Endodermal cell (in vitro differentiated cells): ENCODE measurements around the gene FGF21. TPM values are rescaled to one million over a fixed set of nuclear protein-coding genes. Genes with fewer than 3 reads are reported as not detected.

Source experiments
- DNase-seq: peaks from one replicate; pipeline ENCODE4 v3.0.0-alpha.2; 2017
- H3K27ac ChIP-seq: 2 replicates; pipeline ENCODE4 v1.5.1; 2013; ENCODE audit warnings: mild to moderate bottlenecking, low read depth, low read length, moderate library complexity
- H3K27me3 ChIP-seq: 2 replicates; pipeline ENCODE4 v1.6.1; 2013; ENCODE audit warnings: mild to moderate bottlenecking, low read length, moderate library complexity; ENCODE audit not compliant: insufficient read depth, control insufficient read depth, poor library complexity, severe bottlenecking
- H3K36me3 ChIP-seq: 2 replicates; pipeline ENCODE4 v1.7.0; 2013; ENCODE audit warnings: mild to moderate bottlenecking, low read length, moderate library complexity; ENCODE audit not compliant: control insufficient read depth, insufficient read depth
- H3K4me1 ChIP-seq: one replicate; pipeline ENCODE4 v1.7.0; 2013; ENCODE audit warnings: low read length; ENCODE audit not compliant: control insufficient read depth, insufficient read depth
- H3K4me3 ChIP-seq: 2 replicates; pipeline ENCODE4 v1.5.1; 2013; ENCODE audit warnings: mild to moderate bottlenecking, low read length, moderate library complexity
- H3K9ac ChIP-seq: 2 replicates; pipeline ENCODE4 v1.6.1; 2013; ENCODE audit warnings: mild to moderate bottlenecking, low read length, moderate library complexity; ENCODE audit not compliant: poor library complexity, severe bottlenecking; ENCODE audit errors: extremely low read depth
- H3K9me3 ChIP-seq: 2 replicates; pipeline ENCODE4 v1.6.1; 2013; ENCODE audit warnings: mild to moderate bottlenecking, low read length, moderate library complexity; ENCODE audit not compliant: control insufficient read depth
- H3K27ac Mint-ChIP-seq: 2 replicates; pipeline ENCODE4 v1.8.0; 2020; ENCODE audit warnings: mixed read lengths
- H3K27me3 Mint-ChIP-seq: 2 replicates; pipeline ENCODE4 v1.8.0; 2021; ENCODE audit warnings: mild to moderate bottlenecking, mixed read lengths; ENCODE audit not compliant: insufficient read depth
- H3K36me3 Mint-ChIP-seq: 2 replicates; pipeline ENCODE4 v1.8.0; 2020; ENCODE audit warnings: low read depth, mixed read lengths
- H3K4me1 Mint-ChIP-seq: 2 replicates; pipeline ENCODE4 v1.8.0; 2020; ENCODE audit warnings: mixed read lengths
- H3K4me3 Mint-ChIP-seq: 2 replicates; pipeline ENCODE4 v1.8.0; 2020; ENCODE audit warnings: mild to moderate bottlenecking, moderate library complexity, mixed read lengths
- H3K9me3 Mint-ChIP-seq: 2 replicates; pipeline ENCODE4 v1.8.0; 2020; ENCODE audit warnings: mild to moderate bottlenecking, mixed read lengths
- CTCF ChIP-seq: fragments of 200-600 bp; sonication (generic); conservative IDR thresholded peaks from 2 replicates; pipeline ENCODE4 v1.5.0; 2021; ENCODE audit warnings: antibody characterized with exemption, mild to moderate bottlenecking
- WGBS, 2 experiments: methylation state at CpG; one replicate each; pipeline versions ENCODE4 v1.1.5 to v1.1.7; 2013; ENCODE audit warnings: missing lambda C conversion rate in 2 of 2, mixed read lengths in 1 of 2; ENCODE audit not compliant: insufficient coverage in 1 of 2, insufficient read length in 1 of 2; 5-methylcytosine and 5-hydroxymethylcytosine counted together
- total RNA-seq, 2 donors: library from RNA; stranded (reverse); fragmentation: NEBNext Ultra II Directional in 1 of 2; extraction: Animal tissue kit (Norgen Biotek cat#: 25700) in 1 of 2; gene quantifications; 2 replicates in 1 of 2; 3 replicates in 1 of 2; pipeline ENCODE4 v1.2.1, GENCODE V29; 2021

FGF21 gene
- total RNA-seq, 2 donors from 2014 or later, result not detected

- Histone ChIP-seq H3K36me3 (no peaks in the 10 kb centered on the region), H3K27ac (no peak overlapping the region), H3K9ac (peak overlapping the region; percentile 52), H3K27me3 (no peaks in the 10 kb centered on the region), H3K4me3 (peak overlapping the region; percentile 91), H3K9me3 (peaks cover 4% of the 10 kb centered on the region), H3K4me1 (no peaks in the 10 kb centered on the region)
- Mint-ChIP-seq H3K36me3 (peaks cover 8% of the 10 kb centered on the region), H3K4me3 (peak overlapping the region; percentile 75), H3K27me3 (peaks cover 7% of the 10 kb centered on the region), H3K4me1 (peaks cover 13% of the 10 kb centered on the region), H3K27ac (peak overlapping the region; percentile 55), H3K9me3 (peaks cover 7% of the 10 kb centered on the region)
- 4 to 7% methylated on average over 5 to 20 of the region's 25 CpGs for whole genome bisulfite sequencing, 2 experiments
- peak; percentile 69 for TF ChIP-seq CTCF
- DNase-seq, result peak; percentile 88
Observed at GRCh38 chr19:48713041-48713863, 42.1 kb upstream of the FGF21 start.

DNA sequence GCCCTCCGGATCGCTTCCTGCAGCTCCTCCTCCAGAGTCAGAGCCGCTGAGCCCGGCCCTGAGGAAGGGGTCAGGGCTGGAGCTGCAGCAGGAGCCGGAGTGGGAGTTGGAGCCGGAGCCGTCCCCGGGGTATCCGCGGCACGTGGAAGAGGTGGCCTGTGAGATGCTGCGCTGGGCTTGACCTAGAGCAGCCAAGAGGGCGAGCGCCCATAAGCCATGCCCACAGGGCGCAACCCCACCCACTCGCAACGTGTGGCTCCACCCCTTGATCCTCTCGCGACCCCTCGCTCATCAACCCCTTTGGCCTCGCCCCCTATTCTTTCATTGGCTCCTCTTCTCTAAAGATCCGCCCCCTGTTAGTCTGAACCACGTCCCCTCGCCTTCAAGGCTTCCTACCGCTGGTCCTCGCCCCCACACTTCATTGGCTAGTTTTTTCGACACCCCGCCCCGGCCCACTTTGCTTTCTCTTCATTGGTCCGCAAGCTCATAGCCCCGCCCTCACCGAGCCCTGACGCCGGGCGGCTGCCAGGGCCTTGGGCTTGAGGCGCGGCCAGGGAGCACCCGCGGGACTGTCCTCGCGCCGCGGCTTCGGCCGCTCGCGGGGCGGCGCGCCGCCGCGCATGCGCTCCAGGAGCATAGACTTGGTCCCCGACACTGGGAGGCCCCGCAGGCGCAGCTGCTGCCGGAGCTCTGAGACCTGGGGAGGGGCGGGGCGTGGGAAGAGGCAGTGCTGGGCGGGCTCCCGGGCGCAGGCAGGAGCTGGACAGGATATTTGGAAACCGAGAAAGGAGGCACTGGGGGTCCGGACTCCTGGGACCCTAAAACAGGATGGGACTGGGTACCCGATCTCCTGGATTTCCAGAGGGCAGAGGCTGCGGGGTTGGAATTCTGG, 41.2 kb upstream of the FGF21 start:
- no peak for TF ChIP-seq CTCF
- Mint-ChIP-seq H3K9me3 (peaks cover 7% of the 10 kb centered on the region), H3K4me3 (peak overlapping the region; percentile 75), H3K27me3 (peaks cover 5% of the 10 kb centered on the region), H3K4me1 (peaks cover 21% of the 10 kb centered on the region), H3K36me3 (peaks cover 8% of the 10 kb centered on the region), H3K27ac (peak overlapping the region; percentile 90)
- Histone ChIP-seq H3K9me3 (peaks cover 4% of the 10 kb centered on the region), H3K4me3 (peak overlapping the region; percentile 91), H3K36me3 (no peaks in the 10 kb centered on the region), H3K4me1 (no peaks in the 10 kb centered on the region), H3K9ac (peak overlapping the region; percentile 59), H3K27ac (peak overlapping the region; percentile 55), H3K27me3 (no peaks in the 10 kb centered on the region)
- 1 to 4% methylated on average over 18 to 67 of the region's 67 CpGs for WGBS, 2 experiments
- DNase-seq, result peak; percentile 100

DNA sequence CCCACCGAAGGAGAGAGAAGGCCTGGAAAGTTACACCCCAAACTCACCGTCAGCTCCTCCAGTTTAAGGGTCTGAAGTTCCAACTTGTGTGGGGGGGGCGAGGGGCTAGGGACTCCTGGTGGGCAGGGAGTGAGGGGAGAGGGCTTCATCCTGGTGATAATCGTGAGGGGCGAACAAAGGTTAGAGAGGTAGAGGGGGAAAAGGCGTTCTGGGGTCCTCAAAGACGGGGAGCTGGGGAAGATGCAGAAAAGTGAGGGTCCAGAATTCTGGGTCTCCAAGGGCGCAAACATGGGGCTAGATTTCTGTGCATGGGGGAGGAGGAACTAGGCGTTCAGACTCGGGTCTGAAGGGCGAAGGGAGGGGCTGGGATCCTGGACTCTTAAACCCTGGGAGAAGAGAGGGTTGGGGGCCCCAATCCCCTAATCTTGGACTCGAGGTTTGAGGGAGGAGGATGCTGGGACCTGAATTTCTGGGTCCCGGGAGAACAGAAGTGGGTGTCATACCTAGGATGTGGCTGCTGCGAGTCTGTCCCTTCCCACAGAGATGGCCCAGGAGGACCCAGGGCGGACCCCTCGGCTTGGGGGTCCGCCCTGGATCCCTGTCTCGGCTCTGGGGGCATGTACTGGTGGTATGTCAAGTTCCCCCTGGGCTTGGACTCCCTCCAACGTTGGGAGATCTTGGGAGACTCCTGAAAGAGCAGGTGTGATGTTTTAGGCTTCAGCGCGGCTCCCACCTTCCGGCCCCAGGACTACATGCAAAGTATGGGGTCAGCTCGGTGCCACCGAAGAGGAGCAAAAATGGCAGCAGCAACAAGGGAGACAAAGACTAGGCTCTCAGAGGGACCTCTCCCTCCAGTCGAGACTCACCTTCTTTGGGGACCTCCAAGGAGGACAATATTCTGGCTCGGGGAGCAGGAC, 40.3 kb upstream of the FGF21 start:
- Histone ChIP-seq H3K4me1 (no peaks in the 10 kb centered on the region), H3K9me3 (peaks cover 4% of the 10 kb centered on the region), H3K27ac (peak overlapping the region; percentile 55), H3K36me3 (no peaks in the 10 kb centered on the region), H3K4me3 (peak overlapping the region; percentile 89), H3K27me3 (no peaks in the 10 kb centered on the region), H3K9ac (peak overlapping the region; percentile 59)
- DNase-seq, result peak; percentile 53
- peak overlapping the region; percentile 75 for H3K4me3 Mint-ChIP-seq
- peaks cover 24% of the 10 kb centered on the region for H3K4me1 Mint-ChIP-seq
- TF ChIP-seq CTCF, result no peak
- H3K27me3 Mint-ChIP-seq, result peaks cover 2% of the 10 kb centered on the region
- peaks cover 7% of the 10 kb centered on the region for H3K9me3 Mint-ChIP-seq
- H3K27ac Mint-ChIP-seq, result peak overlapping the region; percentile 90
- 83 to 96% methylated on average over 12 to 26 of the region's 26 CpGs for WGBS, 2 experiments
- H3K36me3 Mint-ChIP-seq, result peaks cover 8% of the 10 kb centered on the region
